ENCODE data around the gene NPIPB6.

GRCh38 chr16:28301620-28302019 lies 61.7 kb downstream of the NPIPB6 start:
- TF ChIP-seq YY1 (IDR thresholded peaks at IDR 0.05) (no peak), CTCF (IDR thresholded peaks at IDR 0.05; ENCODE audit: low read depth, low read length, missing input control) (no peak), JUND (IDR thresholded peaks at IDR 0.05) (no peak), RAD21 (IDR thresholded peaks at IDR 0.05) (no peak)
- TF ChIP-seq, protein P1, sequence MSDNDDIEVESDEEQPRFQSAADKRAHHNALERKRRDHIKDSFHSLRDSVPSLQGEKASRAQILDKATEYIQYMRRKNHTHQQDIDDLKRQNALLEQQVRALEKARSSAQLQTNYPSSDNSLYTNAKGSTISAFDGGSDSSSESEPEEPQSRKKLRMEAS (IDR thresholded peaks at IDR 0.05) = no peak

Data from liver (tissue), 3 donors.